Stimulated activated CD4-positive, alpha-beta T cell treated with anti-CD3 and anti-CD28 coated beads, TNF-alpha, amount 100 ng/mL, for 4 hours (primary cell): Measurements from ENCODE around the gene DSC1.

Experiments
- DNase-seq, 3 experiments: peaks; one replicate each; pipeline ENCODE4 v3.0.0-alpha.2; 2020; ENCODE audit warnings: low read depth in 3 of 3

The DSC1 gene

GRCh38 chr18:31103423-31103822 is 59.2 kb downstream of the DSC1 start:
- no peak for DNase-seq

- DNase-seq = no peak
Observed at GRCh38 chr18:31102941-31103340, 59.7 kb downstream of the DSC1 start.

DNA sequence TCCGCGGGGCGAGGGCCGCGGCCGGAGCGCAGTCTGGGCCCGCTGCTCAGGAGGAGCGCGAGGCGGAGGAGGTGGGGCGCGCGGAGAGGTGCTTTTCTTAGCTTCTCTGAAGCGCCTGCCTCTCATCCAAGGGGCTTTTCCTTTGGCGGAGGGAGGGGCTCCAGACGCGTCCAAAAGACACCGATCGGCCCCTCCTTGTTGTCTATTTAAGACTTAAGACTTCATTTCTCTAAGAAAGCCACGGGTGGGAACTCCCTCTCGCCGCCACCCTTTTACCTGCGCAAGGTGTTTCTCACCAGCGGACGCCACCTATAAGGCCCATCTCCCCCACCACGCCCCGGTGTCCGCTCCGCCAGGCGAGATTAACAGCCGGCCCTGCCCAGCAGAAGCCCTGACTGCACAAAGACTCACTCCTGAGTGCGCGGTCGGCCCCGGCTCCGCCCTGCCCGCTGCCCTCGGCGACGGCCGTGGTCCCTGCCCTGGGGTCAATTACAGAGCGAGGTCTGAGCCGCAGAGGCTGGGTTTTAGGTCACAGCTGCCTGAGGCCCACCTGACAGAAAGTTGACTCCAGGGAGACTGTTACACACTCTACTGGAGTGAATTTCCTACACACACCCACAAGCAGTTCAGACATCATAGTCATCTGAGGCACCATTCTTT is 60.5 kb downstream of the DSC1 start, which contains the start of gene DSC2:
TSS of gene DSC2 (minus strand) at position 397 of the 660 bp plus-strand sequence. CDS start 450 bp downstream, outside the sequence.
- DNase-seq = no peak

DNA sequence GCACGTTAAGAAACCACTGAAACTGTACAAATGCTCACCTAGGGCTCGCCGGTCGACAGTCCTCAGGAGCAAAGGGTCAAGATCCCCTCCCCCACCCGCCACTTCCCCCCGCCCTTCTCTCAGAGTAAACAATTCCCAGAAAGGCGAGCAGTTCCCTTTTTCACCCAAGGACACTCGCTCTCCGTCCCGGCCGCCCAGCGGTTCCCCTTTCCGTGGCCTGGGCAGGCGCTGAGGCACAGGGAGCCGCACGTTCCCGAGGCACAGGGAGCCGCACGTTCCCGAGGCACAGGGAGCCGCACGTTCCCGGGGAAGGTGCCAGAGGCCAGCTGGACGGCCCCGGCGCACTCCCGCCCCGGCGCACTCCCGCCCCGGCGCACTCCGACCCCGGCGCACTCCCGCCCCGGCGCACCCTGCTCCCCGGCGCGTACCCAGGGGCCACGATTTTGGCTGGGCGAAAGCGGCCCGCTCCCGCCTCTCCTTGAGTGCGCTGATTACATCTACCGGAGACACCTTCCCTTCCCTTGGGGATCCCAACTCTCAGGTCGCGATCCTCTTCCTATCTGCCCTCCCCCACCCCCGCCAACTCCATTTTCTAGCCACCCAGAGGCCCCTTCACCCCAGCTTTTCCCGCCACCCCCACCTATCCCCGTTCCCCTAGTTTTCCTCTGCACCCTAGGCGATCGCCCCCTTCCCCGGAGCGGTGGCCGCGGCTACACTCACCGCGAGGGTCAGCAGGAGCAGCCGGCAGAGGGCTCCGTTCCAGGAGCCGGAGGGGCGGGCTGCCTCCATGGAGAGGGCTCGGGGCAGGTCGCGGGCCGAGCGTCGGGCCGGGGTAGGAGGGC is 61.3 kb downstream of the DSC1 start:
- no peak for DNase-seq

GRCh38 chr18:31100436-31101182 is 62.0 kb downstream of the DSC1 start:
- no peak for DNase-seq

DNA sequence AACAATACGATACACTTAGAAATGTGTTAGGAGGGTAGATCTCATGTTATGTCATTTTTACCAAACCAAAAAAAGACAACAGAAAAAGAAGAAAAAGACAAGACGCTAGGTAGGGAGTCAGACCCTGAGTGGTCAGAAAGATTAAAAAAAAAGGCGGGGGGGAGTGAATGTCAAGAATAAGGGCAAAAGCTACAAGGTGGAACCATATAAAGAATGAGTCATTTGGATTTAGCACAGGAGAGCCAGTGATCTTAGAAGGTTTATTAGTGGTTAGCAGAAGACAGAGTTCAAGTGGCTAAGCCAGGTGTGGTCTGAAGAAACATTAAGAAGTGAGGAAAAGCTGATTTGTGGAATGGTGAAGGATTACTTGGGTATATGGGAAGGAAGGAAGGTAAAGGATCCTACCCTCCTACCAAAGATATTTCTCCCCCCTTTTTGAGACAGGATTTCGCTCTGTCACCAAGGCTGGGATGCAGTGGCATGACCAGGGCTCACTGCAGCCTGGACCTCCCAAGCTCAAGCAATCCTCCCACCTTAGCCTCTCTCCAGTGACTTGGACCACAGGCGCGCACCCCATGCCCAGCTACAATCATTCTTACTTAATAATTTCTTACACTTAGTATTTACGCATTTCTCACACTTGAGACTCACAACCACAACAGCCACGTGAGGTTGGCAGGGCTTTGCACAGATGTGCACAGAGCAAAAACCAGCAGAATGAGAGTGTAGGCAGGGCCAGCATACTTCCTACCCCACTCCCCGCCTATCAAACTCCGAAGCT is 63.0 kb downstream of the DSC1 start:
- DNase-seq = no peak

DNA sequence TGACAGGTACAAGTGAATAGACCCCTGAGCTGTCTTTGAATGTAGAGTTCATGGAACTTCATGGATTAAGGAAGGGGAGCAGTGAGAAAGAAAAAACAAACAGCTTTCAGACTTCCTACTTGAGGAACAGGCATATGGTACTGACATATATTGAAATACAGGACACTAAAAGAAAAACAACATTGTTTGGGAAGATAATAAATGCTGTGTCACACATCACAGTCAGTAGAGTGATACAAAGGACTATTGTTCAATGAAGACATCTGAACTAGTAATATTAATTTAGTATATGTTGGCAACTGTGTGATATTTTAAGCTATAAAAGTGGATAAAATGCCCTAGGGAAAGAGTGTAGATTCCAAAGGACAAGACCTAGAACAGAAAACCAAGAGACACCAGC is 63.8 kb downstream of the DSC1 start:
- no peak for DNase-seq

GRCh38 chr18:31097666-31098065 is 65.0 kb downstream of the DSC1 start:
- DNase-seq = no peak

DNA sequence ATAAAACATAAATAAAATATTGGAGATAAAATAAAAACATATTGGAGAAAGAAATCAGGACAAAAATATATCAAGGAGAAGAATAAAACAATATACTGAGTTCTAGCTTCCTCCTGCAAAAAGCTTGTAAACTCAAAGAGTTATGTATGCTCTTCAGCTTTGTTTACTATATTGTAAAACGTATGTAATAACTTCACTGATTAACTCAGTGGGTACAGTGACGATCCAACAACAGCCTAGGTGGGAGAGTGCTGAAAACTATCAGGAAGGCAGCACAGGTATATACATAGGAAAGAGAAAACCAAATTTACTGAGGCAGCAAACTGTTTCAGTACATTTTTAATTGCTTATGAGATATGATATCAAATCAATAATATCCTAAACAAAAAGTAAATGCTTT is 68.8 kb downstream of the DSC1 start:
- no peak for DNase-seq

DNA sequence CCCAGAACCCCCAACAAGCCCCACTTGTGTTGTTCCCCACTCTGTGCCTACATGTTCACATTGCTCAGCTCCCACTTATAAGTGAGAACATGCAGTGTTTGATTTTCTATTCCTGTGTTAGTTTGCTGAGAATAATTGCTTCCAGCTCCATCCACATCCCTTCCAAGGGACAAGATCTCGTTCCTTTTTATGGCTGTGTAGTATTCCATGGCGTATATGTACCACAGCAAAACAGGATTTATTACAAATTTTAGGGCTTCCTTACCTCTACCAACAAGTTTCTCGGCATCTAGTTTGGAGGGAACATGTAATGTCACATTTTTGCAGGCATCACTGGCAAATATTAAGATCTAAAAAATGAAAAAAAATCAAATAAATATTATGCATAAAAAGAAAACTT is 69.4 kb downstream of the DSC1 start:
- DNase-seq = no peak

DNA sequence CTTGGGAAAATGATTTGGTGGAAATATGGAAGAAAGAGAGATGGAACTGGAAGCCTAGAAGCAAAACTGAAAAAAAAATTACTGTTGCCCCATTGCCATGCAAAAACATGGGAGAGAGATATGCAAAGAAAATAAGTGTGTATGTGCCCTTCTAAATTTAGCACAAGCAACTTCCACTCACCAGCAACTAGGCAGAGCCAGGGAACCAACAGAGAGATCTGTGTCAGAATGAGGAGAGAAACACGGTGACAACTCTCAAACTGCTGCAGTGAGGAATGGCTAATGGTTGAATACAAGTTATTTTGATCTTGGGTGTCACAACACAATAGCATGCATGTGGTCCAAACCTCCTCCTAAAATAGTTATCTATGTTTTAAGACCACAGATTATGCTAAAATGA is 71.3 kb downstream of the DSC1 start:
- DNase-seq = no peak

GRCh38 chr18:31088532-31088931 is 74.1 kb downstream of the DSC1 start:
- no peak for DNase-seq

DNA sequence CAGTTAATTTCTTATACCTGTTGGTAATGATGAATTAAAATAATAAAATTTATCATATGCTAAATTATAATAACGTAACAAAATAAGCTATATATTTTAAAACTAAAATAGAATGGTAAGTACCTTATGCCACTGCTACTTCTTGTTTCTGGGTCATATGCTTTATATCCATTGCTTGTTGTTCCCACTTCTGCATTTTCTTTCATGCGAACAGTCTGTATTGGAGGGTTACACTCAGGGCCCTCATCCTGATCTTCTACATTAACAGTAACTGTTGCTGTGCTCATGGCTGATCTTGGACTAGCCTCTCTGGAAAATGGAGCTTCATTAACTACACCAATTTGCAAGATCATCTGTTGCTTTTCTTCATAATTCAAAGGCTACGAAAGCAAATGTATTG is 82.7 kb downstream of the DSC1 start:
- no peak for DNase-seq
